IPS-18a (cell line): Measurements from ENCODE around the gene BPTF.
A peak's percentile ranks its signal among the peaks of the same experiment; 100 is the strongest.
"Not testable (repeated sequence)": the region's sequence is repeated elsewhere in the genome, so short reads cannot be mapped to it uniquely, and the experiment has no call there.

Experiments
- H3K27ac ChIP-seq: one replicate; pipeline ENCODE4 v1.5.1; 2013; ENCODE audit warnings: low read length
- H3K27me3 ChIP-seq: one replicate; pipeline ENCODE4 v1.6.1; 2013; ENCODE audit warnings: mild to moderate bottlenecking, low read length; ENCODE audit not compliant: control insufficient read depth, insufficient read depth
- H3K36me3 ChIP-seq: one replicate; pipeline ENCODE4 v1.6.1; 2013; ENCODE audit warnings: low read depth, low read length; ENCODE audit not compliant: control insufficient read depth
- H3K4me1 ChIP-seq: one replicate; pipeline ENCODE4 v1.6.1; 2013; ENCODE audit warnings: low read depth, low read length; ENCODE audit not compliant: control insufficient read depth
- H3K4me3 ChIP-seq: one replicate; pipeline ENCODE4 v1.5.1; 2013; ENCODE audit warnings: low read length
- H3K9ac ChIP-seq: one replicate; pipeline ENCODE4 v1.6.1; 2013; ENCODE audit warnings: mild to moderate bottlenecking, low read length, moderate library complexity
- H3K9me3 ChIP-seq: one replicate; pipeline ENCODE4 v1.6.1; 2013; ENCODE audit warnings: low read depth, low read length; ENCODE audit not compliant: control insufficient read depth

BPTF gene

DNA sequence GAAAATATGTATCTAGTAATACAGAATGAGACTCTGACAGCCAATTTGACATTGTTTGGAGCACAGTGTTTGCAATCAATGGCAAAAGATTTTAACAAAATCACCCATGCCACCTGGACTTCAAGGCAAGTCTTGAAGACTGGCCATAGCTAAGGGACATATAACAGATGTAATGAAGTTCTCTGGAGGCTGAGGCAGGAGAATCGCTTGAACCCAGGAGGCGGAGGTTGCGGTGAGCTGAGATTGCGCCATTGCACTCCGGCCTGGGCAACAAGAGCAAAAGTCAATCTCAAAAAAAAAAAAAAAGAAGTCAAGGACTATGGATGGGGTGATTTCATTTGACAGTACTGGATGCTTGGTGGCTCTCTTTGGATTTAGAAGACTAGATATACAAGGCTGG, 5.6 kb upstream of the BPTF start:
- no peaks in the 10 kb centered on the region for H3K36me3 ChIP-seq
- no peak overlapping the region for H3K9ac ChIP-seq
- H3K9me3 ChIP-seq, result no peaks in the 10 kb centered on the region
- H3K27ac ChIP-seq, result no peak overlapping the region
- no peak overlapping the region for H3K4me3 ChIP-seq
- peaks cover 4% of the 10 kb centered on the region for H3K27me3 ChIP-seq
- no peaks in the 10 kb centered on the region for H3K4me1 ChIP-seq

DNA sequence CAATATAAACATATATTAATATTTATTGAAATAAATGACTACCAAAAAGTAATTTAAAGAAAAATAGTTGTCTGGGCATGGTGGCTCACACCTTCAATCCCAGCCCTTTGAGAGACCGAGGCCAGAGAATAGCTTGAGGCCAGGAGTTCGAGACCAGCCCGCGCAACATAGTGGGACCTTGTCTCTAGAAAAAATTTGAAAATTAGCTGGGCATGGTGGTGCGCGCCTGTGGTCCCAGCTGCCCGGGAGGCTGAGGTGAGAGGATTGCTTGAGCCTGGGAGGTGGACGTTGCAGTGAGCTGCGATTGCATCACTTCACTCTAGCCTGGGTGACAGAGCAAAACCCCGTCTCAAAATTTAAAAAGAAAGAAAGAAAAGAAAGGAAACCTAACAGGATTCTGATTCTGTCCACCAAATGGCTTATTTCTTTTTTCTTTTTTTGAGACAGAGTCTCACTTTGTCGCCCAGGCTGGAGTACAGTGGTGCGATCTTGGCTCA, 3.4 kb upstream of the BPTF start:
- Histone ChIP-seq H3K9ac (no peak overlapping the region), H3K27me3 (peaks cover 6% of the 10 kb centered on the region), H3K9me3 (no peaks in the 10 kb centered on the region), H3K4me3 (no peak overlapping the region), H3K36me3 (no peaks in the 10 kb centered on the region), H3K27ac (no peak overlapping the region), H3K4me1 (no peaks in the 10 kb centered on the region)

DNA sequence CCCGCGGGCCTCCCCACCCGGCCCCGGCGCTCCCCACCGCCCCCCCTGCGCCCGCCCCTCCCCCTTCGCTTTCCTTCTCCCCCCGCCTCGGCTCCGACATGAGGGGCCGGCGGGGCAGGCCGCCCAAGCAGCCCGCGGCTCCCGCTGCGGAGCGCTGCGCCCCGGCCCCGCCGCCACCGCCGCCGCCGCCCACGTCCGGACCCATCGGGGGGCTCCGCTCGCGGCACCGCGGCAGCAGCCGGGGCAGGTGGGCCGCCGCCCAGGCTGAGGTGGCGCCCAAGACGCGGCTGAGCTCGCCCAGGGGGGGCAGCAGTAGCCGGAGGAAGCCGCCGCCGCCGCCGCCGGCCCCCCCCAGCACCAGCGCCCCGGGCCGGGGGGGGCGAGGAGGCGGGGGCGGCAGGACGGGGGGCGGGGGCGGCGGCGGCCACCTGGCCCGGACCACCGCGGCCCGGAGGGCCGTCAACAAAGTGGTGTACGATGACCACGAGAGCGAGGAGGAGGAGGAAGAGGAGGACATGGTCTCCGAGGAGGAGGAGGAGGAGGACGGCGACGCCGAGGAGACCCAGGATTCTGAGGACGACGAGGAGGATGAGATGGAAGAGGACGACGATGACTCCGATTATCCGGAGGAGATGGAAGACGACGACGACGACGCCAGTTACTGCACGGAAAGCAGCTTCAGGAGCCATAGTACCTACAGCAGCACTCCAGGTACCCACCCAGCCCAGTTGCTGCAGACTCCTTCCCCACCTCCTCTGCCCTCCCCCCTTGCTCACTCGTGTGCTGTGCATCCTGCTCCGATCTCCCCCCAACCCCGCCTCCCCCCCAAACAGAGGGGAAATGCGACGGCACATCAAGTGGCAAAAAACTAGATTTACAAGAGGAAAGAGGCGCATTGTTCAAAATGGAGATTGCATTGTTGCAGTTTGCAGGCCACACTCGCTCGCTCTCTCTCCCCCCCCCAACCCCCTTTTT, 611 bp downstream of the BPTF start:
- H3K27ac ChIP-seq, result peak overlapping the region; percentile 89
- not testable (repeated sequence) for H3K36me3 ChIP-seq, H3K9me3 ChIP-seq, H3K27me3 ChIP-seq
- H3K4me3 ChIP-seq, result peak overlapping the region; percentile 95
- H3K4me1 ChIP-seq, result peaks cover 22% of the 10 kb centered on the region
- peak overlapping the region; percentile 94 for H3K9ac ChIP-seq

DNA sequence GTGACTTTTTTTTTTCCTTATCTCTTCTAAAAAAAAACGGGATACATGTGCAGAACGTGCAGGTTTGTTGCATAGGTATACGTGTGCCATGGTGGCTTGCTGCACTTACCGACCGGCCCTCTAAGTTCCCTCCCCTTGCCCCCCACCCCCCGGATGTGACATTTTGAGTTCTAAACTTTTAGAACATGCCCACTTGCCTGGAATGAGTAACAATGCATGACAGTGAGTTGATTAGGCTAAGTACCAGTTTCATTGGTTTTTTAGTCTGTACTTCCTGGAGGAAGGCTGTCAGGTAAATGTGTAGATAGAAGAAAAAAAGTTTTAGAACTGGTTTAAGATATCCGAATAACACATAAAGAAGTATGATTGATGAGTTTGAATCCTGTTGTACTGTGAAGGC, 4.0 kb downstream of the BPTF start:
- Histone ChIP-seq H3K27ac (no peak overlapping the region), H3K9ac (peak overlapping the region; percentile 5)

DNA sequence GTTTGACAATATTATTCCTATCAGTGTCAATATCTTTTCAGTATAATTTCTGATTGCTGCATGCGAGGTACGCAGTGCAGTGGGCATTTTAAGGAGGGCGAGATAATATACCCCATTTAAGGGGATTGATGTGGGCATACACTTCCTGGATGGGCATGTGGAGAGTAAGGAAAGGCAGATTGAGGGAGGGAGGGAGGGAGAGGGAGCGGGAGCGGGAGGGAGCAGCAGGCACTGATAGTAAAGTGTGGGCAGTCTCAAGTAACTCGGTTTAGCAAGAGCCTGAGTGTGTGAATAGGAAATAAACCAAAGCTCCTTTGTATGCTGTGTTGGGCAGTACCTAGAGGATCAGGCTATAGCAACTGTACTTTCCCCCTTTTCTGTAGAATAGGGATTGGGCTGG, 5.1 kb downstream of the BPTF start:
- no peak overlapping the region for H3K9ac ChIP-seq
- peak overlapping the region; percentile 49 for H3K4me3 ChIP-seq
- no peaks in the 10 kb centered on the region for H3K27me3 ChIP-seq
- peak overlapping the region; percentile 15 for H3K27ac ChIP-seq
- no peaks in the 10 kb centered on the region for H3K9me3 ChIP-seq
- H3K4me1 ChIP-seq, result peaks cover 25% of the 10 kb centered on the region
- no peaks in the 10 kb centered on the region for H3K36me3 ChIP-seq

More for the DNA sequence above, 4.0 kb downstream of the BPTF start:
- H3K27me3 ChIP-seq, result peaks cover 6% of the 10 kb centered on the region
- no peaks in the 10 kb centered on the region for H3K36me3 ChIP-seq
- H3K9me3 ChIP-seq, result no peaks in the 10 kb centered on the region
- H3K4me3 ChIP-seq, result peak overlapping the region; percentile 49
- peaks cover 25% of the 10 kb centered on the region for H3K4me1 ChIP-seq

DNA sequence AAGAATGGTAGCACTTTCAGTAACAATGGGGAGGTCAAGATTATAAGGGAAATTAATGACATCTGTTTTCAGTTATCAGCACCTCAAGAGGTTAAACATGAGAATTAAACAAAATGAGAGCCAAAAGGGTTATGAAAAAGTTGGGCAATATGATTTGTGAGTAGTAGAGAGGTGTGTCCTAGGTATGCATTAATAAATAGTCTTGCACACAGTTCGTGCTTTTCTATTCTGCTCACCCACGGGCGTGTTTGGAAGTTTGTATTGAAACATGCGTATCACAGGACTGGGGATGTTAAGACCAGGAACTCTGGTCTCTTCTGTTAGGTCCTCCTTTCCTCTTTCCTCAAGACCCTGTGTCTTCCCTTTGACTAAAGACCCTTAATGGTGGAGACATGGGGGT, 6.0 kb downstream of the BPTF start:
- Histone ChIP-seq H3K9ac (no peak overlapping the region), H3K36me3 (no peaks in the 10 kb centered on the region), H3K27me3 (no peaks in the 10 kb centered on the region), H3K4me1 (peaks cover 25% of the 10 kb centered on the region), H3K9me3 (no peaks in the 10 kb centered on the region), H3K27ac (no peak overlapping the region), H3K4me3 (peak overlapping the region; percentile 49)

DNA sequence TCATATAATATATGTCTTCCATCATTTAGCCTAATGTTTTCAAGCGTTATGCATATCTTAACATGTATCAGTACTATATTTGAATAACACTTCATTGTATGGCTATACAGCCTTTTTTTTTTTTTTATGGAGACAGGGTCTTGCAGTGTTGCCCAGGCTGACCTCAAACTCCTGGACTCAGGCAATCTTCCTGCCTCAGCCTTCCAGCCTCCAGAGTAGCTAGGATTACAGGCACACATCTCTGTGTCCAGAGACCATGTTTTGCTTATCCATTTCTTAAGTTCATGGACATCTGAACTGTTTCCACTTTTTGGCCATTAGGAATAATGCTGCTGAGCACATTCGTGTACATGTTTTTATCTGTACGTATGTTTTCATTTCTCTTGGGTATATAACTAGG, 7.8 kb downstream of the BPTF start:
- H3K27me3 ChIP-seq, result no peaks in the 10 kb centered on the region
- peaks cover 25% of the 10 kb centered on the region for H3K4me1 ChIP-seq
- no peak overlapping the region for H3K27ac ChIP-seq
- H3K36me3 ChIP-seq, result no peaks in the 10 kb centered on the region
- H3K9ac ChIP-seq, result no peak overlapping the region
- no peak overlapping the region for H3K4me3 ChIP-seq
- H3K9me3 ChIP-seq, result no peaks in the 10 kb centered on the region

DNA sequence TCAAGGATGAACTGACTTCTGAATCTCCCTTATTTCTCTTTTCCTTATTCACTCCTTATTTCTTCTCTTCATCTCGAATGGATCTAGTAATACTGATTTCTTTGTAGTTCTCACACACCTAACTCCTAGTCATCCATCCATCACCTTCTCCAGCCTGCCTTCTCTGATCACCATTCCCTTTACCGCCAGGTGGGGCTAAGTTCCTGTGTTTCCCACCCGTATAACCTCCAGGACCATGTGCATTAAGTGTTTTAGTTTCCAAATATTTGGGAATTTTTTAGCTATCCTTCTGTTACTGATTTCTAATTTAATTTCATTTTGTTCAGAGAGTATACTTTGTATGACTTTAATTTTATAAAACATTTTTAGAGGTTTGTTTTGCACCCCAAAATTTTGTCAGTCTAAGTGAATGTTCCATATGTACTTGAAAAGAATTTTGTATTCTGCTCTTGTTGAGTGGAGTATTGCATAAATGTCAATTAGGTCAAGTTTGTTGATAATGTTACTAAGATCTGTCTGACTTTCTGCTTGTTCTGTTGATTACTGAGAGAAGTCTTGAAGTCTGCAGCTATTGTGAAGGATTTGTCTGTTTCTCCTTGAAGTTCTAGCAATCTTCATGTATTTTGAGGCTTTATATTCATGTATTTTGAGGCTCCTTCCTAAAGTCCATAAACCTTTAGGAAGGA, 8.8 kb downstream of the BPTF start:
- Histone ChIP-seq H3K9me3 (no peaks in the 10 kb centered on the region), H3K27ac (no peak overlapping the region), H3K36me3 (no peaks in the 10 kb centered on the region), H3K4me1 (peaks cover 21% of the 10 kb centered on the region), H3K9ac (no peak overlapping the region), H3K4me3 (no peak overlapping the region), H3K27me3 (no peaks in the 10 kb centered on the region)

DNA sequence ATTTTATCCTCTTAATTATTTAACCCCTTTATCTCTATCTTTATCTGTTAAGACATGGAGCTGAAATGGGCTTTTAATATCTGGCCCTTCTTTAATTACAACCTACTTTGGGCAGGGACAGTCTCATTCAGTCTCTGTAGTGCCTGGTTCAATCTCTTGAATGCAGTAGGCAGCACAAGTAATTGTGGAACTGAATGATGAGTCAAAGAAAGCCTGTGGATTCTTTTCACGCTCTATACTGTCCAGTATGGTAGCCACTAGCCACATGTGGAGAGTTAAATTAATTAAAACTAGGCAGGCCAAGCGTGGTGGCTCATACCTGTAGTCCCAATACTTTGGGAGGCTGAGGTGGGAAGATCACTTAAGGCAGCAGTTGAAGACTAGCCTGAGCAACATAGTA, 9.3 kb downstream of the BPTF start:
- no peaks in the 10 kb centered on the region for H3K36me3 ChIP-seq
- H3K27me3 ChIP-seq, result no peaks in the 10 kb centered on the region
- H3K4me3 ChIP-seq, result no peak overlapping the region
- H3K9me3 ChIP-seq, result no peaks in the 10 kb centered on the region
- peaks cover 15% of the 10 kb centered on the region for H3K4me1 ChIP-seq
- H3K27ac ChIP-seq, result no peak overlapping the region
- no peak overlapping the region for H3K9ac ChIP-seq

DNA sequence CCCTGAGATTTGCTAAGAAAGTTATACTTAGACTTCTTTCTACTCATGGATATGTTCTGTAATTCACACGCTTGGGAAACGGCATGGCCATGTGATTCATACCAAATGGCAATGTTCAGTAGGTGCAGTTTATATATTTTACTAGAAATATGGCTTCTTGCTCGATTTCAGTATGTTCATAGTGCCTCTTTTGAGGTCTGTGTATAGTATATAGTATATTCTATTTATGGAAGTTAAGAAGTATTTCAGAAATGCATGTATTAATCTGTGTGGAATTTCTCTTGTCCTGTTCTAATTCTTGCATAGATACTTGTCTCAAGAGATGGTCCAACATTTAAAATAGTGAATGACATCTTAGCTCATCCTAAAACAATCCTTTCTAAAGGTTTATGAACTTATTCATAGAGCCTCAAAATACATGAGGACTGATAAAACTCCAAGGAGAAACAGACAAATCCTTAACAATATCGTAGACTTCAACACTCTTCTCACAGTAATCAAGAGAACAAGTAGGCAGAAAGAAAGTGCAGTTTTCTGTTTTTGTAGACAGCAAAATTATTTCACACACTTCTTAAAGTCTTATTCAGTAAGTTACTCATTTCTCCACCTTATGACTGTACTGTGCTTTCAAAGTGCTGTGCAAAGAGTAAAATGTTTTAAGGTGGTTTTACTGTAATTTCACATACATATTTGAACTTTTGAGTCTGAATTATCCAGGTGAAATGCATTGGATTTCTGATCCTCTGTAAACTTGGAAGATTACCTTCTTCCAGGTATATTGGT, 11.1 kb downstream of the BPTF start:
- no peaks in the 10 kb centered on the region for H3K36me3 ChIP-seq
- H3K27ac ChIP-seq, result no peak overlapping the region
- H3K9ac ChIP-seq, result no peak overlapping the region

DNA sequence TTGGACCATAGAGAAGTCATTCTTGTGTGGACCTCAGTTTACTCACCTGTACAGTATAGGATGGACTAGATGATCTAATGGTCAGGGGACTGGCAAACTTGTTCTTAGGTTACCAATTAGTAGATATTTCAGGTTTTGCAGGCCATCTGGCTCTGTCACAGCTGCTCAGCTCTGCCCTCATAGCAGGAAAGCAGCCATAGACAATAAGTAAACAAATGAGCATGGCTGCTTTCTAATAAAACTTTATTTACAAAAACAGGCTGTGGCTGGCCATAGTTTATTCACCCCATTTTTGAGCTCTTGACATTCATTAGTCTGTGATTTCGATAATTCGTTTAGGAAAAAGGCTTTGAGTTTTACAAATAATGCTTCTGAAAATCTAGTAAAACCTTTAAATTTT, 12.7 kb downstream of the BPTF start:
- no peaks in the 10 kb centered on the region for H3K4me1 ChIP-seq

More for the DNA sequence above, 11.1 kb downstream of the BPTF start:
- H3K4me1 ChIP-seq, result no peaks in the 10 kb centered on the region
- no peak overlapping the region for H3K4me3 ChIP-seq
- no peaks in the 10 kb centered on the region for H3K27me3 ChIP-seq
- H3K9me3 ChIP-seq, result no peaks in the 10 kb centered on the region

More for the DNA sequence above, 12.7 kb downstream of the BPTF start:
- Histone ChIP-seq H3K36me3 (no peaks in the 10 kb centered on the region), H3K4me3 (no peak overlapping the region), H3K9me3 (no peaks in the 10 kb centered on the region), H3K27ac (no peak overlapping the region), H3K9ac (no peak overlapping the region), H3K27me3 (no peaks in the 10 kb centered on the region)
